Epithelial cell of proximal tubule (primary cell): Measurements from ENCODE around the gene INTS1. TPM values are rescaled to one million over a fixed set of nuclear protein-coding genes. Genes with fewer than 3 reads are reported as not detected.

Experiments used
- DNase-seq: peaks from one replicate; pipeline ENCODE4 v3.0.0-alpha.2; 2011; ENCODE audit warnings: low read depth
- H3K4me3 ChIP-seq: 2 replicates; pipeline ENCODE4 v1.5.1; 2011; ENCODE audit warnings: low read depth, mild to moderate bottlenecking, low read length
- CTCF ChIP-seq: conservative IDR thresholded peaks from 2 replicates; pipeline ENCODE4 v1.5.1; 2012; ENCODE audit warnings: low read depth, mild to moderate bottlenecking, low read length
- total RNA-seq: library from RNA; depleted of rRNA; stranded (reverse); fragments of >200 nt; gene quantifications from 2 replicates; pipeline ENCODE4 v1.2.3, GENCODE V29; 2015

INTS1 gene
- total RNA-seq, 1 donor from 2014 or later, result 88.2 TPM

- no peak for DNase-seq
- TF ChIP-seq CTCF, result no peak
- no peak overlapping the region for H3K4me3 ChIP-seq
Measured at GRCh38 chr7:1478480-1478879, 25.7 kb downstream of the INTS1 start.

- TF ChIP-seq CTCF, result no peak
Measured at GRCh38 chr7:1476859-1477258, 27.3 kb downstream of the INTS1 start.

GRCh38 chr7:1475991-1476390 lies 28.2 kb downstream of the INTS1 start:
- no peak for TF ChIP-seq CTCF
- H3K4me3 ChIP-seq, result no peak overlapping the region
- no peak for DNase-seq

More at GRCh38 chr7:1476859-1477258, 27.3 kb downstream of the INTS1 start:
- no peak for DNase-seq
- no peak overlapping the region for H3K4me3 ChIP-seq

GRCh38 chr7:1475393-1475792 lies 28.8 kb downstream of the INTS1 start:
- no peak for DNase-seq
- no peak for TF ChIP-seq CTCF
- H3K4me3 ChIP-seq, result no peak overlapping the region

- H3K4me3 ChIP-seq, result no peak overlapping the region
- DNase-seq, result no peak
- no peak for TF ChIP-seq CTCF
Measured at GRCh38 chr7:1474736-1475135, 29.5 kb downstream of the INTS1 start.

- TF ChIP-seq CTCF, result peak; percentile 73
- no peak overlapping the region for H3K4me3 ChIP-seq
- no peak for DNase-seq
Measured at GRCh38 chr7:1473864-1474512, 30.2 kb downstream of the INTS1 start.

GRCh38 chr7:1470901-1471300 lies 33.3 kb downstream of the INTS1 start:
- TF ChIP-seq CTCF, result no peak
- DNase-seq, result no peak
- no peak overlapping the region for H3K4me3 ChIP-seq
